Measurements from ENCODE around the gene SF3B2. TPM values are rescaled to one million over a fixed set of nuclear protein-coding genes. Genes with fewer than 3 reads are reported as not detected.

SF3B2 gene
- total and polyA plus RNA-seq, 9 donors: 113 to 203 (median 189) TPM

DNA sequence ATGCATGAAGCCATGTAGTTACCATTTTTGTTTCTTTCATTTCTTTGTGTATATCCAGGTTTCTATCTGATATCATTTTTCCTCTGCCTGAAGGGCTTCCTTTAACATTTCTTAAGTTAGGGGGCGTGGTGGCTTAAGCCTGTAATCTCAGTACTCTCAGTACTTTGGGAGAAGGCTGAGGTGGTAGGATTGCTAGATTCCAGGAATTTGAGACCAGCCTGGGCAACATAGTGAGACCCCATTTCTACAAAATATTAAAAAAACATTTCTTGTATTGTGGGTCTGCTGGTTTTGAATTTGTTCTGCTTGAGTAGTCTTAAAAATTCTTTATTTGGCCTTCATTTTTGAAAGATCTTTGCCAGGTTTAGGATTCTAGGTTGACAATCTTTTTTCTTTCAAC lies 12.4 kb downstream of the SF3B2 start:
- DNase-seq: no peak
- TF ChIP-seq EP300 (IDR thresholded peaks at IDR 0.05) (no peak), POLR2A (IDR thresholded peaks at IDR 0.05) (no peak), CTCF (IDR thresholded peaks at IDR 0.05) (no peak)
- H3K27ac ChIP-seq: no peak overlapping the region
- no peak overlapping the region for H3K4me3 ChIP-seq
- H3K9me3 ChIP-seq: no peaks in the 10 kb centered on the region
- WGBS, 3 donors: 100% methylated on average over 1 of the region's 1 CpG
- intact Hi-C loops (cut with DNase I): loop anchor here in 1 of 4 donors (10.0 kb wide), 1 partner anchor 1780 kb away; the partner anchor contains the start of genes BAD and GPR137
- H3K4me1 ChIP-seq (ENCODE audit: insufficient read depth): peaks cover 9% of the 10 kb centered on the region
- no peaks in the 10 kb centered on the region for H3K27me3 ChIP-seq
- no peaks in the 10 kb centered on the region for H3K36me3 ChIP-seq

DNA sequence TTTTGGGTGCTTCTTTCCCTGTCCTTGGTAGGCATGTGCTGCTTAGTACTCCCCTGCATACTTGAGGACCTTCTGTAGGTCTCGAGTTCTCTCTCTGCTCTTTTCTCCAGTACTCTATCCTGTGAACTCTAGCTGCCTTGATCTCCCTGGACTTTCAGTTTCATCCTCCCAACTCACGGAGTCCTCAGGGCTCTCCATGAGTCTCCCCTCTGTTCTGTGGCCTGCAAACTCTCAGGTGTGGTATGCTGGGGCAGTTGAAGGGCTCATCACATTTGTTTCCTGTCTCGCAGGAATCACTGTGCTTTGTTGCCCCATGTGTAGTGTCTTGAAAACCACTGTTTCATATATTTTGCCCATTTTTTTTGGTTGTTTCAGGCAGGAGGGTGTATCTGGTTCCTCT lies 14.6 kb downstream of the SF3B2 start:
- Histone ChIP-seq H3K9me3 (no peaks in the 10 kb centered on the region), H3K27me3 (no peaks in the 10 kb centered on the region), H3K4me1 (ENCODE audit: insufficient read depth) (peaks cover 12% of the 10 kb centered on the region), H3K4me3 (no peak overlapping the region), H3K27ac (no peak overlapping the region), H3K36me3 (no peaks in the 10 kb centered on the region)
- TF ChIP-seq POLR2A (IDR thresholded peaks at IDR 0.05) (no peak), EP300 (IDR thresholded peaks at IDR 0.05) (no peak), CTCF (IDR thresholded peaks at IDR 0.05) (no peak)
- peak in 1 of 5 donors; percentile 7 for DNase-seq
- 72 to 76% (median 73%) methylated on average over 3 of the region's 3 CpGs for WGBS, 3 donors
- intact Hi-C loops (cut with DNase I): loop anchor here in 1 of 4 donors (10.0 kb wide), 1 partner anchor 1782 kb away; the partner anchor contains the start of genes BAD and GPR137

- H3K4me3 ChIP-seq: no peak overlapping the region
- peaks cover 12% of the 10 kb centered on the region for H3K4me1 ChIP-seq (ENCODE audit: insufficient read depth)
- 70 to 95% (median 93%) methylated on average over 4 of the region's 4 CpGs for WGBS, 3 donors
- peak in 1 of 5 donors; percentile 25 for DNase-seq
- H3K9me3 ChIP-seq: no peaks in the 10 kb centered on the region
- intact Hi-C loops (cut with DNase I): loop anchor here in 1 of 4 donors (10.0 kb wide), 1 partner anchor 1783 kb away; the partner anchor contains the start of genes BAD and GPR137
- no peaks in the 10 kb centered on the region for H3K36me3 ChIP-seq
- peak overlapping the region in 1 of 2 donors; percentile 86 for H3K27ac ChIP-seq
- TF ChIP-seq CTCF (IDR thresholded peaks at IDR 0.05) (no peak), EP300 (IDR thresholded peaks at IDR 0.05) (no peak), POLR2A (IDR thresholded peaks at IDR 0.05) (no peak)
- no peaks in the 10 kb centered on the region for H3K27me3 ChIP-seq
Measured at GRCh38 chr11:66067640-66068039, 15.5 kb downstream of the SF3B2 start.

- intact Hi-C loops (cut with DNase I): loop anchor here in 1 of 4 donors (10.0 kb wide), 1 partner anchor 1783 kb away; the partner anchor contains the start of genes BAD and GPR137
- H3K4me1 ChIP-seq (ENCODE audit: insufficient read depth): peaks cover 12% of the 10 kb centered on the region
- 34 to 46% (median 35%) methylated on average over 17 of the region's 17 CpGs for WGBS, 3 donors
- no peaks in the 10 kb centered on the region for H3K36me3 ChIP-seq
- peak; percentile 64 to 81 (median 77) for DNase-seq
- H3K9me3 ChIP-seq: no peaks in the 10 kb centered on the region
- no peak for TF ChIP-seq EP300 (IDR thresholded peaks at IDR 0.05)
- peak; percentile 68 to 75 (median 68) for TF ChIP-seq CTCF (IDR thresholded peaks at IDR 0.05)
- no peak overlapping the region for H3K4me3 ChIP-seq
- H3K27ac ChIP-seq: peak overlapping the region; percentile 85 to 86
- no peaks in the 10 kb centered on the region for H3K27me3 ChIP-seq
Measured at GRCh38 chr11:66068154-66068821, 16.1 kb downstream of the SF3B2 start.

Measured in ovary (tissue), 9 donors.